ENCODE results near the gene ABCC8. TPM values are rescaled to one million over a fixed set of nuclear protein-coding genes. Genes with fewer than 3 reads are reported as not detected.
"Not testable (repeated sequence)": the region's sequence is repeated elsewhere in the genome, so short reads cannot be mapped to it uniquely, and the experiment has no call there.

ABCC8 gene
- total RNA-seq, 1 donor from 2014 or later, result not detected

- Mint-ChIP-seq H3K27ac (ENCODE audit: unreplicated experiment) (no peak overlapping the region), H3K36me3 (ENCODE audit: low read depth) (no peaks in the 10 kb centered on the region), H3K4me1 (ENCODE audit: low read depth) (no peaks in the 10 kb centered on the region), H3K4me3 (ENCODE audit: unreplicated experiment) (no peak overlapping the region), H3K9me3 (ENCODE audit: low read depth) (no peaks in the 10 kb centered on the region), H3K27me3 (ENCODE audit: low read depth) (peaks cover 25% of the 10 kb centered on the region)
- no peak for TF ChIP-seq CTCF (IDR thresholded peaks at IDR 0.05)
- DNase-seq (ENCODE audit: low spot score), result no peak
These were observed 47.7 kb downstream of the ABCC8 start for GRCh38 chr11:17428925-17429324.

GRCh38 chr11:17428261-17428660 is 48.4 kb downstream of the ABCC8 start:
- no peak for DNase-seq (ENCODE audit: low spot score)
- H3K27me3 Mint-ChIP-seq (ENCODE audit: low read depth), result peaks cover 27% of the 10 kb centered on the region
- no peaks in the 10 kb centered on the region for H3K36me3 Mint-ChIP-seq (ENCODE audit: low read depth)
- H3K27ac Mint-ChIP-seq (ENCODE audit: unreplicated experiment), result no peak overlapping the region
- TF ChIP-seq CTCF (IDR thresholded peaks at IDR 0.05), result no peak
- no peaks in the 10 kb centered on the region for H3K9me3 Mint-ChIP-seq (ENCODE audit: low read depth)
- no peaks in the 10 kb centered on the region for H3K4me1 Mint-ChIP-seq (ENCODE audit: low read depth)
- no peak overlapping the region for H3K4me3 Mint-ChIP-seq (ENCODE audit: unreplicated experiment)

GRCh38 chr11:17426233-17426632 is 50.4 kb downstream of the ABCC8 start:
- H3K27me3 Mint-ChIP-seq (ENCODE audit: low read depth), result peaks cover 40% of the 10 kb centered on the region
- not testable (repeated sequence) for H3K4me3 Mint-ChIP-seq (ENCODE audit: unreplicated experiment); DNase-seq (ENCODE audit: low spot score); H3K36me3 Mint-ChIP-seq (ENCODE audit: low read depth); H3K27ac Mint-ChIP-seq (ENCODE audit: unreplicated experiment); H3K4me1 Mint-ChIP-seq (ENCODE audit: low read depth); H3K9me3 Mint-ChIP-seq (ENCODE audit: low read depth)

- TF ChIP-seq CTCF (IDR thresholded peaks at IDR 0.05), result no peak
- no peak overlapping the region for H3K27ac Mint-ChIP-seq (ENCODE audit: unreplicated experiment)
- H3K4me3 Mint-ChIP-seq (ENCODE audit: unreplicated experiment), result no peak overlapping the region
- H3K9me3 Mint-ChIP-seq (ENCODE audit: low read depth), result no peaks in the 10 kb centered on the region
- DNase-seq (ENCODE audit: low spot score), result no peak
- H3K27me3 Mint-ChIP-seq (ENCODE audit: low read depth), result peaks cover 63% of the 10 kb centered on the region
- H3K36me3 Mint-ChIP-seq (ENCODE audit: low read depth), result no peaks in the 10 kb centered on the region
- no peaks in the 10 kb centered on the region for H3K4me1 Mint-ChIP-seq (ENCODE audit: low read depth)
These were observed 52.9 kb downstream of the ABCC8 start for GRCh38 chr11:17423533-17424310.

GRCh38 chr11:17421781-17422180 is 54.9 kb downstream of the ABCC8 start:
- no peak for DNase-seq (ENCODE audit: low spot score)
- TF ChIP-seq CTCF (IDR thresholded peaks at IDR 0.05), result no peak
- H3K27me3 Mint-ChIP-seq (ENCODE audit: low read depth), result peaks cover 73% of the 10 kb centered on the region
- H3K36me3 Mint-ChIP-seq (ENCODE audit: low read depth), result no peaks in the 10 kb centered on the region
- no peaks in the 10 kb centered on the region for H3K9me3 Mint-ChIP-seq (ENCODE audit: low read depth)
- no peak overlapping the region for H3K4me3 Mint-ChIP-seq (ENCODE audit: unreplicated experiment)
- no peaks in the 10 kb centered on the region for H3K4me1 Mint-ChIP-seq (ENCODE audit: low read depth)
- no peak overlapping the region for H3K27ac Mint-ChIP-seq (ENCODE audit: unreplicated experiment)
